Transverse colon (tissue), 4 donors: Measurements from ENCODE around the gene HVCN1. TPM values are rescaled to one million over a fixed set of nuclear protein-coding genes. Genes with fewer than 3 reads are reported as not detected.

Experiments
- DNase-seq: peaks from one replicate; pipeline ENCODE4 v3.0.0-alpha.2; 2019
- H3K27ac ChIP-seq, 4 donors: fragments of 200-600 bp; sonication (generic); 2 replicates each; pipeline ENCODE4 v1.5.1; 2016 to 2018; ENCODE audit warnings: inconsistent platforms in 4 of 4
- H3K27me3 ChIP-seq: fragments of 200-600 bp; sonication (generic); 2 replicates; pipeline ENCODE4 v1.5.1; 2017; ENCODE audit warnings: inconsistent platforms
- H3K36me3 ChIP-seq, 4 donors: fragments of 200-600 bp; sonication (generic); 2 replicates each; pipeline ENCODE4 v1.5.1; 2017 to 2019; ENCODE audit warnings: inconsistent platforms in 4 of 4
- H3K4me1 ChIP-seq, 4 donors: fragments of 200-600 bp; sonication (generic); 2 replicates each; pipeline ENCODE4 v1.5.1; 2017 to 2020; ENCODE audit warnings: inconsistent platforms in 4 of 4
- H3K4me3 ChIP-seq, 4 donors: fragments of 200-600 bp; sonication (generic); 1 replicate in 1 of 4; 2 replicates in 3 of 4; pipeline versions ENCODE4 v1.5.1 to v1.6.1; 2017 to 2019; ENCODE audit warnings: inconsistent platforms in 4 of 4
- H3K9me3 ChIP-seq, 2 donors: fragments of 200-600 bp; sonication (generic); 2 replicates each; pipeline ENCODE4 v1.5.1; 2017 to 2019; ENCODE audit warnings: inconsistent platforms in 2 of 2
- CTCF ChIP-seq, 5 experiments: fragments of 200-600 bp in 3 of 5; fragments of 450-650 bp in 2 of 5; sonication (generic) in 3 of 5; IDR thresholded peaks; 1 replicate in 2 of 5; 2 replicates in 3 of 5; pipeline ENCODE4 v1.5.1; 2016 to 2017; ENCODE audit warnings: antibody characterized with exemption in 5 of 5, inconsistent platforms in 3 of 5, mild to moderate bottlenecking in 2 of 5, moderate library complexity in 1 of 5
- EP300 ChIP-seq: sonication (generic); formaldehyde crosslinking; IDR thresholded peaks from one replicate; pipeline ENCODE4 v1.6.1; 2017; ENCODE audit warnings: antibody characterized with exemption, low read depth
- POLR2A ChIP-seq: fragments of 450-650 bp; IDR thresholded peaks from one replicate; pipeline ENCODE4 v1.6.1; 2016; ENCODE audit warnings: antibody characterized with exemption, mild to moderate bottlenecking, moderate library complexity
- POLR2AphosphoS5 ChIP-seq, 3 donors: sonication (generic); formaldehyde crosslinking; IDR thresholded peaks; one replicate each; pipeline ENCODE4 v1.6.1; 2016; ENCODE audit warnings: antibody characterized with exemption in 3 of 3
- WGBS, 2 donors: methylation state at CpG; one replicate each; pipeline ENCODE4 v1.1.5; 2018; ENCODE audit warnings: low coverage in 1 of 2; 5-methylcytosine and 5-hydroxymethylcytosine counted together
- in situ Hi-C, 4 donors: fragments of 200-750 bp; cut with MboI; loops; one replicate each; pipeline versions ENCODE4 v1.15.0 to v1.15.1; 2017; ENCODE audit warnings: low sequenced_read_pairs in 3 of 4, low pct_ligation_motif_present in 1 of 4, low pct_unique_long_range_greater_than_20kb in 1 of 4
- intact Hi-C: fragments of 100-400 bp; cut with DNase I; formaldehyde crosslinking; loops from one replicate; pipeline ENCODE4 v1.15.1; 2023; ENCODE audit warnings: low total_unique reads
- total RNA-seq, 4 donors: library from RNA; depleted of rRNA; stranded (reverse); fragments of >200 nt; gene quantifications; one replicate each; pipeline ENCODE4 v1.1.0, GENCODE V29; 2016

HVCN1 gene
- total RNA-seq, 4 donors from 2014 or later = 3.4 to 7.9 (median 7.3) TPM; not detected in 1

GRCh38 chr12:110661337-110661972 is 27.5 kb downstream of the HVCN1 start:
- peak; percentile 66 for DNase-seq
- no peaks in the 10 kb centered on the region for H3K4me1 ChIP-seq
- TF ChIP-seq POLR2AphosphoS5 (IDR thresholded peaks at IDR 0.05) = no peak
- no peak for TF ChIP-seq POLR2A
- TF ChIP-seq CTCF (IDR thresholded peaks at IDR 0.05) = no peak
- no peak for TF ChIP-seq EP300
- H3K27me3 ChIP-seq = no peaks in the 10 kb centered on the region
- WGBS, 2 donors = 68 to 83% methylated on average over 1 to 23 of the region's 23 CpGs
- in situ Hi-C loops = no loop called here
- peak overlapping the region in 1 of 4 donors; percentile 1 for H3K4me3 ChIP-seq
- H3K27ac ChIP-seq = no peak overlapping the region
- peaks cover 0 to 9% of the 10 kb centered on the region in 2 donors for H3K9me3 ChIP-seq
- intact Hi-C loops = no loop called here
- H3K36me3 ChIP-seq = peaks cover 0 to 4% (median 0%) of the 10 kb centered on the region in 4 donors

- intact Hi-C loops = no loop called here
- in situ Hi-C loops = no loop called here
- Histone ChIP-seq H3K27ac (no peak overlapping the region), H3K36me3 (no peaks in the 10 kb centered on the region), H3K4me1 (no peaks in the 10 kb centered on the region), H3K9me3 (no peaks in the 10 kb centered on the region), H3K27me3 (no peaks in the 10 kb centered on the region), H3K4me3 (no peak overlapping the region)
- TF ChIP-seq EP300 (no peak), POLR2AphosphoS5 (IDR thresholded peaks at IDR 0.05) (no peak), POLR2A (no peak), CTCF (IDR thresholded peaks at IDR 0.05) (no peak)
- no peak for DNase-seq
- WGBS, 2 donors = 85 to 100% methylated on average over 1 to 3 of the region's 3 CpGs
Observed at GRCh38 chr12:110658878-110659277, 30.0 kb downstream of the HVCN1 start.

GRCh38 chr12:110658242-110658641 is 30.7 kb downstream of the HVCN1 start:
- WGBS, 2 donors = 70 to 86% methylated on average over 4 to 9 of the region's 9 CpGs
- in situ Hi-C loops (no loop called here), intact Hi-C loops (no loop called here)
- Histone ChIP-seq H3K27me3 (no peaks in the 10 kb centered on the region), H3K27ac (no peak overlapping the region), H3K36me3 (no peaks in the 10 kb centered on the region), H3K4me1 (no peaks in the 10 kb centered on the region), H3K4me3 (no peak overlapping the region), H3K9me3 (no peaks in the 10 kb centered on the region)
- no peak for DNase-seq
- no peak for TF ChIP-seq POLR2A
- no peak for TF ChIP-seq EP300
- no peak for TF ChIP-seq POLR2AphosphoS5 (IDR thresholded peaks at IDR 0.05)

GRCh38 chr12:110657747-110658146 is 31.2 kb downstream of the HVCN1 start:
- 92% methylated on average over 9 of the region's 9 CpGs; no CpG with 5 or more reads in 1 of the 2 donors for WGBS, 2 donors
- no peak for DNase-seq
- in situ Hi-C loops = no loop called here
- TF ChIP-seq EP300 (no peak), POLR2AphosphoS5 (IDR thresholded peaks at IDR 0.05) (no peak), POLR2A (no peak), CTCF (IDR thresholded peaks at IDR 0.05) (no peak)
- intact Hi-C loops = no loop called here
- Histone ChIP-seq H3K36me3 (no peaks in the 10 kb centered on the region), H3K9me3 (no peaks in the 10 kb centered on the region), H3K4me3 (no peak overlapping the region), H3K27me3 (no peaks in the 10 kb centered on the region), H3K4me1 (no peaks in the 10 kb centered on the region), H3K27ac (no peak overlapping the region)
